Large intestine (tissue), 3 donors: ENCODE measurements around the gene SYS1. TPM values are rescaled to one million over a fixed set of nuclear protein-coding genes. Genes with fewer than 3 reads are reported as not detected.

Experiments
- DNase-seq, 2 donors: peaks; one replicate each; pipeline versions ENCODE4 v3.0.0 to v3.0.0-alpha.2; 2013
- H3K27ac ChIP-seq: one replicate; pipeline ENCODE4 v1.5.1; 2013; ENCODE audit warnings: low read length
- H3K27me3 ChIP-seq: 2 replicates; pipeline ENCODE4 v1.6.1; 2013; ENCODE audit warnings: low read length; ENCODE audit not compliant: control insufficient read depth, insufficient read depth
- H3K36me3 ChIP-seq: 2 replicates; pipeline ENCODE4 v1.6.1; 2013; ENCODE audit warnings: low read length; ENCODE audit not compliant: control insufficient read depth, insufficient read depth
- H3K4me1 ChIP-seq: one replicate; pipeline ENCODE4 v1.6.1; 2013; ENCODE audit warnings: low read length; ENCODE audit not compliant: control insufficient read depth, insufficient read depth
- H3K4me3 ChIP-seq: one replicate; pipeline ENCODE4 v1.5.1; 2013; ENCODE audit warnings: low read length
- H3K9me3 ChIP-seq: one replicate; pipeline ENCODE4 v1.6.1; 2013; ENCODE audit warnings: mild to moderate bottlenecking, low read depth, low read length, moderate library complexity; ENCODE audit not compliant: control insufficient read depth
- WGBS: methylation state at CpG from one replicate; pipeline ENCODE4 v1.1.5; 2013; ENCODE audit warnings: low lambda C conversion rate; ENCODE audit not compliant: insufficient coverage; 5-methylcytosine and 5-hydroxymethylcytosine counted together
- polyA plus RNA-seq: library from polyadenylated mRNA; unstranded; fragments of 120-200 nt; gene quantifications from one replicate; pipeline ENCODE4 v1.2.1, GENCODE V29; 2013

SYS1 gene
- polyA plus RNA-seq, 1 donor = 31.7 TPM

DNA sequence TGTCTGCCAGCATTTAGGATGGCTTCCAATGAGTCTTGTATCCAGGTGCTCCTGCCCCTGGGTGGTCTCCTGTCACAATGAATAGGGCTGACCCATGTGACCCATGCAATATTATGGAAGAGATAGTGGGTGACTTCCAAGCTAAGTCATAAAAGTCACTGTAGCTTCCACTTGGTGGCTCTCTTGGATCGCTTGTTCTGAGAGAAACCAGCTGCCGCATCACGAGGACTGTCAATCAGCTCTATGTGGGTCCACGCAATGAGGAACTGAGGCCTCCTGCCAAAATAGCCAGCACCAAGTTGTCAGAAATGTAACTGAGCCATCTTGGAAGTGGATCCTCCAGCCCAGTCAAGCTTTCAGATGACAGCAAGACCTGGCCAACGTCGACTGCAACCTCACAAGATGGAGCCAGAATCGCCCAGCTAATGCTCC lies 40.0 kb upstream of the SYS1 start:
- Histone ChIP-seq H3K27ac (no peak overlapping the region), H3K27me3 (peaks cover 11% of the 10 kb centered on the region), H3K4me1 (peaks cover 3% of the 10 kb centered on the region), H3K36me3 (peaks cover 26% of the 10 kb centered on the region), H3K4me3 (no peak overlapping the region), H3K9me3 (no peaks in the 10 kb centered on the region)
- DNase-seq = peak; percentile 56 to 78
- WGBS = no CpG with 5 or more reads among the region's 7 CpGs

DNA sequence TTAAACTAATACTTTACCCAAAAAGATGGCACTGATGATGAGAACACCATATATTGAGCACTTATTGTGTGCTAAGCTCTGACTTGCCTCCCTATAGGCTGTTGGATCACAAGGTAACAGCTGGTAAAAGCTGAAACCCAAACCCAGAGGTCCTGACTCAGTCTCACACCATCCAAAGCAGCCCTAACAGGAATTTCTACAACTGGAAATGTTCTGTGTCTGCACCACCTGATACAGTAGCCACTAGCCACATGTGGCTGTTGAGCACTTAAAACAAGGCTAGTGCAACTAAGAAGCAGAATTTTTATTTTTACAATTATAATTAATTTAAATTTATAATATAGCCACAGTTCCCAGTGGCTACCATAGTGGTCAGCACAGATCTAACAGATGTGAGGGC lies 39.2 kb upstream of the SYS1 start:
- Histone ChIP-seq H3K9me3 (no peaks in the 10 kb centered on the region), H3K4me3 (no peak overlapping the region), H3K4me1 (peaks cover 3% of the 10 kb centered on the region), H3K36me3 (peaks cover 34% of the 10 kb centered on the region), H3K27me3 (peaks cover 3% of the 10 kb centered on the region), H3K27ac (no peak overlapping the region)
- no peak for DNase-seq

DNA sequence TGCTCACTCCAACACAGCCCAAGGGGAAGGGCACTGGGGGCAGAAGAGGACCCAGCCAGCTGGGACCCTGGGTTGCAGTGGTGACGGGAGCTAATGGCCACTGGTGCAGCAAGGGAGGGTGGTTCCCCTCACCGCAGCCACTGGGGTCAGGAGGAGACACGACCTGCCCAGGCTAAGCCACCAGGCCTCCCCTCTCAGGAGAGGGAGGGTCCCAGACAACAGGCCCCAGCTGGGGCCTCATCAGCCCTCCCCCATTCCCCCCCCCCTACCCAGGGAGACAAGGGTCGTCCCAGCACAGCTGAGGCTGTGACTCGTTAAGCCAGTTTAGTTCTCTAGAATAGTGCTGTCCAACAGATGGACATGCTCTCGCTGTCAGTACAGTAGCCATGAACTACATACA lies 37.6 kb upstream of the SYS1 start:
- no peaks in the 10 kb centered on the region for H3K27me3 ChIP-seq
- no CpG with 5 or more reads among the region's 6 CpGs for WGBS
- no peaks in the 10 kb centered on the region for H3K9me3 ChIP-seq
- DNase-seq = no peak
- H3K27ac ChIP-seq = no peak overlapping the region
- H3K36me3 ChIP-seq = peaks cover 50% of the 10 kb centered on the region
- no peaks in the 10 kb centered on the region for H3K4me1 ChIP-seq
- no peak overlapping the region for H3K4me3 ChIP-seq

GRCh38 chr20:45328451-45328850 lies 34.5 kb upstream of the SYS1 start:
- Histone ChIP-seq H3K27me3 (no peaks in the 10 kb centered on the region), H3K4me3 (no peak overlapping the region), H3K27ac (no peak overlapping the region), H3K9me3 (no peaks in the 10 kb centered on the region), H3K36me3 (peaks cover 75% of the 10 kb centered on the region), H3K4me1 (no peaks in the 10 kb centered on the region)
- no peak for DNase-seq
- WGBS = no CpG with 5 or more reads among the region's 4 CpGs

GRCh38 chr20:45329497-45330319 lies 33.2 kb upstream of the SYS1 start:
- Histone ChIP-seq H3K27ac (no peak overlapping the region), H3K36me3 (peaks cover 73% of the 10 kb centered on the region), H3K27me3 (no peaks in the 10 kb centered on the region), H3K4me1 (no peaks in the 10 kb centered on the region), H3K4me3 (no peak overlapping the region), H3K9me3 (no peaks in the 10 kb centered on the region)
- WGBS = no CpG with 5 or more reads among the region's 7 CpGs
- no peak for DNase-seq

- H3K4me3 ChIP-seq = no peak overlapping the region
- no peaks in the 10 kb centered on the region for H3K27me3 ChIP-seq
- H3K4me1 ChIP-seq = no peaks in the 10 kb centered on the region
- no CpG with 5 or more reads among the region's 3 CpGs for WGBS
- no peaks in the 10 kb centered on the region for H3K9me3 ChIP-seq
- no peak overlapping the region for H3K27ac ChIP-seq
- peaks cover 76% of the 10 kb centered on the region for H3K36me3 ChIP-seq
- DNase-seq = no peak
Measured at GRCh38 chr20:45330476-45330875, 32.5 kb upstream of the SYS1 start.

GRCh38 chr20:45336530-45337366 lies 26.2 kb upstream of the SYS1 start:
- peaks cover 33% of the 10 kb centered on the region for H3K36me3 ChIP-seq
- H3K9me3 ChIP-seq = no peaks in the 10 kb centered on the region
- peaks cover 56% of the 10 kb centered on the region for H3K4me1 ChIP-seq
- DNase-seq = peak; percentile 55 to 60
- peak overlapping the region; percentile 53 for H3K27ac ChIP-seq
- no peaks in the 10 kb centered on the region for H3K27me3 ChIP-seq
- no peak overlapping the region for H3K4me3 ChIP-seq
- WGBS = no CpG with 5 or more reads among the region's 11 CpGs

GRCh38 chr20:45337367-45338120 lies 25.4 kb upstream of the SYS1 start:
- no peaks in the 10 kb centered on the region for H3K9me3 ChIP-seq
- H3K4me3 ChIP-seq = no peak overlapping the region
- WGBS = 7% methylated on average over 3 of the region's 15 CpGs
- H3K27me3 ChIP-seq = no peaks in the 10 kb centered on the region
- peak overlapping the region; percentile 53 for H3K27ac ChIP-seq
- peak; percentile 54 to 76 for DNase-seq
- peaks cover 63% of the 10 kb centered on the region for H3K4me1 ChIP-seq
- H3K36me3 ChIP-seq = peaks cover 29% of the 10 kb centered on the region

GRCh38 chr20:45338121-45339030 lies 24.6 kb upstream of the SYS1 start:
- H3K36me3 ChIP-seq = peaks cover 21% of the 10 kb centered on the region
- no peak for DNase-seq
- H3K27ac ChIP-seq = peak overlapping the region; percentile 53
- no peaks in the 10 kb centered on the region for H3K9me3 ChIP-seq
- H3K4me3 ChIP-seq = no peak overlapping the region
- H3K27me3 ChIP-seq = no peaks in the 10 kb centered on the region
- H3K4me1 ChIP-seq = peaks cover 71% of the 10 kb centered on the region
- 40% methylated on average over 1 of the region's 11 CpGs for WGBS
